HG02763 (cell line): ENCODE measurements around the gene INF2.
"Not testable (repeated sequence)": the region's sequence is repeated elsewhere in the genome, so short reads cannot be mapped to it uniquely, and the experiment has no call there.

Source experiments
- ATAC-seq: cut with Tn5 transposase; IDR thresholded peaks from one replicate; pipeline ENCODE4 v1.9.1; 2021; ENCODE audit warnings: mild to moderate bottlenecking, moderate library complexity; ENCODE audit not compliant: unreplicated experiment

Gene INF2

GRCh38 chr14:104717646-104718045 is 28.2 kb downstream of the INF2 start:
- ATAC-seq = no peak

- no peak for ATAC-seq
Measured at GRCh38 chr14:104718147-104718546, 28.7 kb downstream of the INF2 start.

- ATAC-seq = no peak
Measured at GRCh38 chr14:104718871-104719270, 29.5 kb downstream of the INF2 start.

- ATAC-seq = no peak
Measured at GRCh38 chr14:104719343-104719742, 29.9 kb downstream of the INF2 start.

GRCh38 chr14:104721505-104722431 is 32.4 kb downstream of the INF2 start:
- no peak for ATAC-seq

- no peak for ATAC-seq
Measured at GRCh38 chr14:104722938-104723650, 33.7 kb downstream of the INF2 start.

- no peak for ATAC-seq
Measured at GRCh38 chr14:104723651-104724406, 34.4 kb downstream of the INF2 start, which contains the start of gene ADSS1. Gene ADSS1, plus strand, starts transcription at chr14:104724229. Its CDS starts 42 bp downstream, at chr14:104724271.

GRCh38 chr14:104724407-104724980 is 35.1 kb downstream of the INF2 start:
- no peak for ATAC-seq

- no peak for ATAC-seq
Measured at GRCh38 chr14:104724981-104725771, 35.8 kb downstream of the INF2 start.

GRCh38 chr14:104725772-104726548 is 36.5 kb downstream of the INF2 start:
- no peak for ATAC-seq

- ATAC-seq = no peak
Measured at GRCh38 chr14:104726600-104727451, 37.4 kb downstream of the INF2 start.

- ATAC-seq = no peak
Measured at GRCh38 chr14:104728631-104729030, 39.2 kb downstream of the INF2 start.

GRCh38 chr14:104729176-104729834 is 39.9 kb downstream of the INF2 start:
- ATAC-seq = not testable (repeated sequence)

GRCh38 chr14:104729835-104730181 is 40.4 kb downstream of the INF2 start:
- no peak for ATAC-seq

GRCh38 chr14:104730487-104730886 is 41.1 kb downstream of the INF2 start:
- ATAC-seq = no peak

- ATAC-seq = no peak
Measured at GRCh38 chr14:104731320-104732294, 42.2 kb downstream of the INF2 start.

- no peak for ATAC-seq
Measured at GRCh38 chr14:104732355-104732804, 43.0 kb downstream of the INF2 start.
